Transverse colon (tissue), 3 donors: ENCODE measurements around the gene F7.
"Not testable (repeated sequence)": the region's sequence is repeated elsewhere in the genome, so short reads cannot be mapped to it uniquely, and the experiment has no call there.

Experiments
- EP300 ChIP-seq: sonication (generic); formaldehyde crosslinking; IDR thresholded peaks from one replicate; pipeline ENCODE4 v1.6.1; 2017; ENCODE audit warnings: antibody characterized with exemption, low read depth
- POLR2AphosphoS5 ChIP-seq, 3 donors: sonication (generic); formaldehyde crosslinking; IDR thresholded peaks; one replicate each; pipeline ENCODE4 v1.6.1; 2016; ENCODE audit warnings: antibody characterized with exemption in 3 of 3

DNA sequence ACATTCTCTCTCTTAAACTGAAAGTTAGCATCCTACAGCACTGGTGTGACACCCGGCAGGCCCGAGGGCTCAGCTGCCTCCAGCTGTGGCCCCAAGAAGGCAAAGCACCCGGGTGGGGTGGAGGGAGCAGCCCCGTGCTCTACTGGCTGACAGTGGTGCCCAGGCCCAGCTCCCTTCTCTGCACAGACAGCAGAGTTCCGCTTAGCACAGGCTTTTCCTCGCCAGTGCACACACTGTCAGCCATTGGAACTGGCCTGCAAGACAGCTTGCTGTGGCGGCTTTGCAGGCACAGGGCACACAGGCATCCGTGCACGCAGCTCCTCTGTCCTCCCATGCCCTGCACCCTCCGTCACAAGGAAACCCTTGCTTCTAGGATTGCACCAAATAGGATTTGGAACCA is 3.3 kb upstream of the F7 start:
- not testable (repeated sequence) for TF ChIP-seq EP300; POLR2AphosphoS5 (IDR thresholded peaks at IDR 0.05)
